Neural crest cell (in vitro differentiated cells): ENCODE data around the gene SCAI. TPM values are rescaled to one million over a fixed set of nuclear protein-coding genes. Genes with fewer than 3 reads are reported as not detected.

Source experiments
- DNase-seq: peaks from one replicate; pipeline ENCODE4 v3.0.0; 2021; ENCODE audit warnings: low read depth, mixed read lengths, low spot score
- H3K27ac Mint-ChIP-seq: one replicate; pipeline ENCODE4 v1.8.0; 2021; ENCODE audit warnings: mild to moderate bottlenecking, mixed read lengths; ENCODE audit not compliant: unreplicated experiment
- H3K27me3 Mint-ChIP-seq: 2 replicates; pipeline ENCODE4 v1.8.0; 2021; ENCODE audit warnings: low read depth, mild to moderate bottlenecking, mixed read lengths
- H3K36me3 Mint-ChIP-seq: 2 replicates; pipeline ENCODE4 v1.8.0; 2021; ENCODE audit warnings: low read depth, mild to moderate bottlenecking, mixed read lengths
- H3K4me1 Mint-ChIP-seq: 2 replicates; pipeline ENCODE4 v1.8.0; 2021; ENCODE audit warnings: mixed read lengths
- H3K4me3 Mint-ChIP-seq: one replicate; pipeline ENCODE4 v1.8.0; 2021; ENCODE audit warnings: mild to moderate bottlenecking, mixed read lengths
- H3K9me3 Mint-ChIP-seq: 2 replicates; pipeline ENCODE4 v1.8.0; 2021; ENCODE audit warnings: mixed read lengths
- total RNA-seq: library from RNA; stranded (reverse); gene quantifications from 2 replicates; pipeline ENCODE4 v1.2.1, GENCODE V29; 2021
- TF ChIP-seq, protein P1 (sequence below): fragments of 200-600 bp; sonication (generic); conservative IDR thresholded peaks from 2 replicates; pipeline ENCODE4 v1.5.0; 2021; ENCODE audit warnings: antibody characterized with exemption, mild to moderate bottlenecking

The SCAI gene
- total RNA-seq, 1 donor from 2014 or later: 13.1 TPM

DNA sequence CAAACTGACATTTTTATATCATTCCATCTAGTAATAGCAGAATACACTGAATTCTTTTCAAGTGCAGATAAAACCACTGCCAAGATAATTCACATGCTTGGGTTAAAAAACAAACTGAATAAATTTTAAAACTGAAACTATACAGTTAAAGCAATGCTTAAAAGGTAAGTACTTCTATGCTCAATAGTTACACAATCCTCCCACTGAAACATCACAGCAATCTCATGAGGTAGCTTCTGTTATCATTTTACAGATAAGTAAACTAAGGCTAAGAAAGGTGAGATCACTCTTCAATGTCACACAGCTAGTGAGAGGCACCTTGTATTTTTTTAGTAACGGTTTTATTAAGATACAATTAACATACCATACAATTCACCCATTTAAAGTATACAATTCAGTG lies 189.1 kb downstream of the SCAI start:
- no peak overlapping the region for H3K27ac Mint-ChIP-seq

DNA sequence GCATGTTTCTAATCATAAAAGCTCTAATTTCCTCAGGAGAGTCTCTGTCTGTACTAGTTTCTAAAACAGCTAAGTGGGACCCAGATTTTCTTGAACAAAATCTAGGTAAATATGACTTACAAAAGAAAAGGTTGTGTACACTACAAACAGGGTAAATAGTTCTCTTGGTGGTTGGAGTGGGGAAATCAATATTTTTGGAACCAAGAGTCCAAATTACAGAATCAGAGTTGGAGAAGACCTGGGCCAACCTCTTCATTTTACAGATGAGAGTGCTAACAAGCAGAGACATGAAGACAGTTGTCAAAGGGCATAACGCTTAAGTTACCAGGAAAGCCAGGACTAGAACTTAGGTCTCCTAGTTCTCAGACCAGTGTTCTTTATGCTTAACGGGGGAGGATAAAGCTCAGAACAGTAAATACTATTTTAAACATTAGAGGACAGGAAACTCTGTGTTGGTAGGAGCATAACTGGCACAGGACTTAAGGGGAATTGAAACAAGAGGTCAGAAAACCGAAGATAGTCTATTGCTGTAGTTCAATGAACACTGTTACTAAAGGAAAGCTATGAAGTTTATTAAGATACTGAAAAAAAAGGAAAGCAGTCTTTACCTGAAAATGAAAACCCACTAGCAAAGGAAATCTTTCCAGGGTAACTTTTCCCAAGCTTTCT lies 193.1 kb downstream of the SCAI start:
- no peak overlapping the region for H3K4me3 Mint-ChIP-seq
- no peaks in the 10 kb centered on the region for H3K4me1 Mint-ChIP-seq
- DNase-seq: no peak
- H3K27ac Mint-ChIP-seq: no peak overlapping the region
- H3K36me3 Mint-ChIP-seq: no peaks in the 10 kb centered on the region
- H3K27me3 Mint-ChIP-seq: no peaks in the 10 kb centered on the region
- H3K9me3 Mint-ChIP-seq: no peaks in the 10 kb centered on the region
- TF ChIP-seq, protein P1, sequence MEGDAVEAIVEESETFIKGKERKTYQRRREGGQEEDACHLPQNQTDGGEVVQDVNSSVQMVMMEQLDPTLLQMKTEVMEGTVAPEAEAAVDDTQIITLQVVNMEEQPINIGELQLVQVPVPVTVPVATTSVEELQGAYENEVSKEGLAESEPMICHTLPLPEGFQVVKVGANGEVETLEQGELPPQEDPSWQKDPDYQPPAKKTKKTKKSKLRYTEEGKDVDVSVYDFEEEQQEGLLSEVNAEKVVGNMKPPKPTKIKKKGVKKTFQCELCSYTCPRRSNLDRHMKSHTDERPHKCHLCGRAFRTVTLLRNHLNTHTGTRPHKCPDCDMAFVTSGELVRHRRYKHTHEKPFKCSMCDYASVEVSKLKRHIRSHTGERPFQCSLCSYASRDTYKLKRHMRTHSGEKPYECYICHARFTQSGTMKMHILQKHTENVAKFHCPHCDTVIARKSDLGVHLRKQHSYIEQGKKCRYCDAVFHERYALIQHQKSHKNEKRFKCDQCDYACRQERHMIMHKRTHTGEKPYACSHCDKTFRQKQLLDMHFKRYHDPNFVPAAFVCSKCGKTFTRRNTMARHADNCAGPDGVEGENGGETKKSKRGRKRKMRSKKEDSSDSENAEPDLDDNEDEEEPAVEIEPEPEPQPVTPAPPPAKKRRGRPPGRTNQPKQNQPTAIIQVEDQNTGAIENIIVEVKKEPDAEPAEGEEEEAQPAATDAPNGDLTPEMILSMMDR: no peak

More for the DNA sequence above, 189.1 kb downstream of the SCAI start:
- H3K4me1 Mint-ChIP-seq: no peaks in the 10 kb centered on the region
- H3K27me3 Mint-ChIP-seq: no peaks in the 10 kb centered on the region
- H3K36me3 Mint-ChIP-seq: no peaks in the 10 kb centered on the region
- no peak for DNase-seq
- no peak overlapping the region for H3K4me3 Mint-ChIP-seq
- TF ChIP-seq, protein P1: no peak
- no peaks in the 10 kb centered on the region for H3K9me3 Mint-ChIP-seq

DNA sequence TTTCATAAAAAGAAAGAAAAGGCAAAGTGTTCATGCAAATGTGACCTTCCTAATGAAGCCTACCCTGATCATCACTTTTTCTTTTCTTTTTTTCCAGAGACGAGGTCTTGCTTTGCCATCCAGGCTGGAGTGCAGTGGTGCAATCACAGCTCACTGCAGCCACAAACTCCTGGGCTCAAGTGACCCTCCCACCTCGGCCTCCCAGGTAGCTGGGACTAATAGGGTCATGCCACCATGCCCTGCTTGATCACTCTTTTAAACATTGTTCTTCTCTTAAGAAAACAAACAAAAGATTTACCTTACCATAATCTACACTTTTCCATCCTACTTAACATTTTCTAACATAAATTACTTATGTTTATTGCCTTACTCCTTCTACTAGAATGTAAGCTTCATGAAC lies 193.9 kb downstream of the SCAI start:
- Mint-ChIP-seq H3K36me3 (no peaks in the 10 kb centered on the region), H3K4me1 (no peaks in the 10 kb centered on the region), H3K27ac (no peak overlapping the region), H3K4me3 (no peak overlapping the region), H3K27me3 (no peaks in the 10 kb centered on the region), H3K9me3 (no peaks in the 10 kb centered on the region)
- DNase-seq: no peak
- TF ChIP-seq, protein P1: no peak

- no peaks in the 10 kb centered on the region for H3K27me3 Mint-ChIP-seq
- peak overlapping the region; percentile 12 for H3K27ac Mint-ChIP-seq
- H3K4me1 Mint-ChIP-seq: no peaks in the 10 kb centered on the region
- H3K4me3 Mint-ChIP-seq: no peak overlapping the region
- H3K36me3 Mint-ChIP-seq: no peaks in the 10 kb centered on the region
- TF ChIP-seq, protein P1: no peak
- no peak for DNase-seq
- H3K9me3 Mint-ChIP-seq: no peaks in the 10 kb centered on the region
These were observed 195.5 kb downstream of the SCAI start for GRCh38 chr9:124947727-124948391.

DNA sequence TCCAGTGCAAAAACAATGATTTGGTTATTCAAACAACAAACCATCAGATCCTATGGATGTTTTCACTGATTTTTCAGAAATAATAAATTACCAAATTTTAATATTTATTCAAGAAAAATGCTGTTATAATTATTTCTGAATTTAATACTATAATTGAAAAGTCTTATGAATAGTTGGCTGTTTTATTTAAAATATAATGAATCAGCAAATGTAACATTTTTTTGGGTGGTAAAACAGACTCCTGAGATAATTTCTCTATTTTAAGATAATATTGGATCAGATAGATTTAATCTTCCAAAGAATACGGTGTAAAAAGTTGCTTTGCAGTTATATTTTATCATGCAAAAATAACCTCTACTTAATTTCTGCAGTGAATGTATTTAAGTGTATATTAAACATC lies 197.2 kb downstream of the SCAI start:
- Mint-ChIP-seq H3K36me3 (no peaks in the 10 kb centered on the region), H3K4me3 (no peak overlapping the region), H3K27ac (no peak overlapping the region), H3K27me3 (no peaks in the 10 kb centered on the region), H3K4me1 (peaks cover 10% of the 10 kb centered on the region), H3K9me3 (no peaks in the 10 kb centered on the region)
- no peak for DNase-seq
- TF ChIP-seq, protein P1: no peak
